ENCODE data around the gene COL28A1. TPM values are rescaled to one million over a fixed set of nuclear protein-coding genes. Genes with fewer than 3 reads are reported as not detected.

Gene COL28A1
- total and polyA plus RNA-seq, 12 donors = 0.35 to 8.1 (median 1.5) TPM

GRCh38 chr7:7416031-7416858, 119.4 kb downstream of the COL28A1 start:
- Histone ChIP-seq H3K36me3 (no peaks in the 10 kb centered on the region), H3K4me3 (no peak overlapping the region), H3K27ac (no peak overlapping the region), H3K27me3 (peaks cover 0 to 5% (median 0%) of the 10 kb centered on the region in 7 donors), H3K4me1 (peaks cover 0 to 9% (median 0%) of the 10 kb centered on the region in 9 donors), H3K9me3 (no peaks in the 10 kb centered on the region)
- ATAC-seq (no peak), DNase-seq (no peak)
- no peak for TF ChIP-seq CTCF (IDR thresholded peaks at IDR 0.05)
- intact Hi-C loops (cut with DNase I) = loop anchor here in 2 of 10 donors (10.0 kb wide), 2 partner anchors 311 to 451 kb away; no protein-coding TSS in a partner anchor
- WGBS, 2 donors = 40 to 41% methylated on average over 6 of the region's 6 CpGs

- ATAC-seq = no peak
- Histone ChIP-seq H3K27me3 (peaks cover 0 to 5% (median 0%) of the 10 kb centered on the region in 7 donors), H3K36me3 (no peaks in the 10 kb centered on the region), H3K4me1 (peaks cover 0 to 9% (median 0%) of the 10 kb centered on the region in 9 donors), H3K4me3 (no peak overlapping the region), H3K27ac (no peak overlapping the region), H3K9me3 (no peaks in the 10 kb centered on the region)
- no peak for DNase-seq
- WGBS, 2 donors = 96 to 98% methylated on average over 7 of the region's 7 CpGs
- no peak for TF ChIP-seq CTCF (IDR thresholded peaks at IDR 0.05)
- intact Hi-C loops (cut with DNase I) = loop anchor here in 2 of 10 donors (10.0 kb wide), 2 partner anchors 310 to 450 kb away; no protein-coding TSS in a partner anchor
Measured at GRCh38 chr7:7414791-7415603, 120.7 kb downstream of the COL28A1 start.

GRCh38 chr7:7408001-7408770, 127.5 kb downstream of the COL28A1 start:
- intact Hi-C loops (cut with DNase I) = no loop called here
- no peak for TF ChIP-seq CTCF (IDR thresholded peaks at IDR 0.05)
- no peak for ATAC-seq
- no peaks in the 10 kb centered on the region for H3K27me3 ChIP-seq
- no peak overlapping the region for H3K4me3 ChIP-seq
- 89 to 90% methylated on average over 3 of the region's 3 CpGs for WGBS, 2 donors
- peaks cover 0 to 23% (median 11%) of the 10 kb centered on the region in 11 donors for H3K9me3 ChIP-seq
- DNase-seq = no peak
- H3K4me1 ChIP-seq = no peaks in the 10 kb centered on the region
- H3K36me3 ChIP-seq = no peaks in the 10 kb centered on the region
- H3K27ac ChIP-seq = no peak overlapping the region

- no peak for DNase-seq
- no peaks in the 10 kb centered on the region for H3K36me3 ChIP-seq
- H3K4me3 ChIP-seq = no peak overlapping the region
- peaks cover 0 to 23% (median 11%) of the 10 kb centered on the region in 11 donors for H3K9me3 ChIP-seq
- no peaks in the 10 kb centered on the region for H3K4me1 ChIP-seq
- TF ChIP-seq CTCF (IDR thresholded peaks at IDR 0.05) = no peak
- ATAC-seq = no peak
- intact Hi-C loops (cut with DNase I) = no loop called here
- no peak overlapping the region for H3K27ac ChIP-seq
- H3K27me3 ChIP-seq = no peaks in the 10 kb centered on the region
Measured at GRCh38 chr7:7405461-7405860, 130.2 kb downstream of the COL28A1 start.

All from heart right ventricle (tissue), 16 donors.